ENCODE measurements around the gene MRRF.

DNA sequence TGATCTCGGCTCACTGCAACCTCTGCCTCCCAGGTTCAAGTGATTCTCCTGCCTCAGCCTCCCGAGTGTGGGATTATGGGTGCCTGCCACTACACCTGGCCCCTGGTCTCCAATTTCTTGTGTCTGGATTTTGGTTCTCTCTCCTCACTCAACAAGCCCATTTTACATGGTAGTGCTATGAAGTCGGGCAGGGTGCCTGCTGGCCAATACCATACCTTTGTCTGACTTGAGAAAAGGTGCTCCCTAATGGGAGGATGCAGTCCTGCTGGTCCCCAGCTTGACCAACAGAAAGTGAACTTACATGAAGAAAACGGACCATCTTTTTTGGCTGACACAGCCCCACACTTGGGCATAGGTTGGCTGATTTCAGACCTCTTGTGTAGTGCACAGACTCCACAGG lies 84.5 kb downstream of the MRRF start:
- TF ChIP-seq GABPB1 (CRISPR knock-in tag; IDR thresholded peaks at IDR 0.05) (no peak), TP53 (CRISPR knock-in tag; IDR thresholded peaks at IDR 0.05) (no peak), ELF4 (CRISPR knock-in tag; IDR thresholded peaks at IDR 0.05; ENCODE audit: low read depth) (no peak)
- TF ChIP-seq, protein P1, sequence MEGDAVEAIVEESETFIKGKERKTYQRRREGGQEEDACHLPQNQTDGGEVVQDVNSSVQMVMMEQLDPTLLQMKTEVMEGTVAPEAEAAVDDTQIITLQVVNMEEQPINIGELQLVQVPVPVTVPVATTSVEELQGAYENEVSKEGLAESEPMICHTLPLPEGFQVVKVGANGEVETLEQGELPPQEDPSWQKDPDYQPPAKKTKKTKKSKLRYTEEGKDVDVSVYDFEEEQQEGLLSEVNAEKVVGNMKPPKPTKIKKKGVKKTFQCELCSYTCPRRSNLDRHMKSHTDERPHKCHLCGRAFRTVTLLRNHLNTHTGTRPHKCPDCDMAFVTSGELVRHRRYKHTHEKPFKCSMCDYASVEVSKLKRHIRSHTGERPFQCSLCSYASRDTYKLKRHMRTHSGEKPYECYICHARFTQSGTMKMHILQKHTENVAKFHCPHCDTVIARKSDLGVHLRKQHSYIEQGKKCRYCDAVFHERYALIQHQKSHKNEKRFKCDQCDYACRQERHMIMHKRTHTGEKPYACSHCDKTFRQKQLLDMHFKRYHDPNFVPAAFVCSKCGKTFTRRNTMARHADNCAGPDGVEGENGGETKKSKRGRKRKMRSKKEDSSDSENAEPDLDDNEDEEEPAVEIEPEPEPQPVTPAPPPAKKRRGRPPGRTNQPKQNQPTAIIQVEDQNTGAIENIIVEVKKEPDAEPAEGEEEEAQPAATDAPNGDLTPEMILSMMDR (IDR thresholded peaks at IDR 0.05): no peak
- TF ChIP-seq, protein P2, sequence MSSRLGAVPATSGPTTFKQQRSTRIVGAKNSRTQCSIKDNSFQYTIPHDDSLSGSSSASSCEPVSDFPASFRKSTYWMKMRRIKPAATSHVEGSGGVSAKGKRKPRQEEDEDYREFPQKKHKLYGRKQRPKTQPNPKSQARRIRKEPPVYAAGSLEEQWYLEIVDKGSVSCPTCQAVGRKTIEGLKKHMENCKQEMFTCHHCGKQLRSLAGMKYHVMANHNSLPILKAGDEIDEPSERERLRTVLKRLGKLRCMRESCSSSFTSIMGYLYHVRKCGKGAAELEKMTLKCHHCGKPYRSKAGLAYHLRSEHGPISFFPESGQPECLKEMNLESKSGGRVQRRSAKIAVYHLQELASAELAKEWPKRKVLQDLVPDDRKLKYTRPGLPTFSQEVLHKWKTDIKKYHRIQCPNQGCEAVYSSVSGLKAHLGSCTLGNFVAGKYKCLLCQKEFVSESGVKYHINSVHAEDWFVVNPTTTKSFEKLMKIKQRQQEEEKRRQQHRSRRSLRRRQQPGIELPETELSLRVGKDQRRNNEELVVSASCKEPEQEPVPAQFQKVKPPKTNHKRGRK (CRISPR knock-in tag; IDR thresholded peaks at IDR 0.05; ENCODE audit: borderline replicate concordance): no peak
